Mucosa of descending colon (tissue), 3 donors: ENCODE data around the gene MRPL52. TPM values are rescaled to one million over a fixed set of nuclear protein-coding genes. Genes with fewer than 3 reads are reported as not detected.

ENCODE experiments used
- ATAC-seq: fragments of 200-7000 bp; cut with Tn5 transposase; one replicate; pipeline ENCODE4 v1.9.1; 2020; ENCODE audit warnings: mild to moderate bottlenecking, moderate library complexity
- DNase-seq, 3 donors: peaks; one replicate each; pipeline ENCODE4 v3.0.0-alpha.2; 2020
- H3K36me3 ChIP-seq: fragments of 200-600 bp; one replicate; pipeline ENCODE4 v1.8.0; 2021; ENCODE audit warnings: low read depth, mild to moderate bottlenecking
- H3K4me1 ChIP-seq: fragments of 200-600 bp; one replicate; pipeline ENCODE4 v1.8.0; 2021; ENCODE audit warnings: low read depth, mild to moderate bottlenecking
- H3K4me3 ChIP-seq: fragments of 200-600 bp; one replicate; pipeline ENCODE4 v1.8.0; 2021; ENCODE audit warnings: mild to moderate bottlenecking
- H3K9me3 ChIP-seq: fragments of 200-600 bp; one replicate; pipeline ENCODE4 v1.8.0; 2021; ENCODE audit warnings: mild to moderate bottlenecking
- intact Hi-C, 2 donors: fragments of 100-400 bp; cut with DNase I in 1 of 2; cut with micrococcal nuclease in 1 of 2; formaldehyde crosslinking; loops; one replicate each; pipeline versions ENCODE4 v1.11.0 to v1.11.1; 2022; cut with DNase I, micrococcal nuclease
- total RNA-seq, 3 donors: library from RNA; stranded (reverse); fragmentation: NEBNext Ultra II Directional in 2 of 3; extraction: Animal tissue kit (Norgen Biotek cat#: 25700) in 2 of 3; gene quantifications; one replicate each; pipeline versions ENCODE4 v1.2.1 to v1.2.4, GENCODE V29; 2021 to 2023
- TF ChIP-seq, protein P1 (sequence below): fragments of 200-600 bp; IDR thresholded peaks from one replicate; pipeline ENCODE4 v1.8.0; 2022; ENCODE audit warnings: antibody characterized with exemption, mild to moderate bottlenecking
- donor health status: DM: no; HTN: no; CAD: no; lungs with moderate emphysema.
- donor health status: DM: no; HTN: no; CAD: no.
- donor health status: DM: no; HTN: yes; CAD: no.

MRPL52 gene
- total RNA-seq, 3 donors from 2014 or later, result 59.1 to 79.1 (median 64.5) TPM

DNA sequence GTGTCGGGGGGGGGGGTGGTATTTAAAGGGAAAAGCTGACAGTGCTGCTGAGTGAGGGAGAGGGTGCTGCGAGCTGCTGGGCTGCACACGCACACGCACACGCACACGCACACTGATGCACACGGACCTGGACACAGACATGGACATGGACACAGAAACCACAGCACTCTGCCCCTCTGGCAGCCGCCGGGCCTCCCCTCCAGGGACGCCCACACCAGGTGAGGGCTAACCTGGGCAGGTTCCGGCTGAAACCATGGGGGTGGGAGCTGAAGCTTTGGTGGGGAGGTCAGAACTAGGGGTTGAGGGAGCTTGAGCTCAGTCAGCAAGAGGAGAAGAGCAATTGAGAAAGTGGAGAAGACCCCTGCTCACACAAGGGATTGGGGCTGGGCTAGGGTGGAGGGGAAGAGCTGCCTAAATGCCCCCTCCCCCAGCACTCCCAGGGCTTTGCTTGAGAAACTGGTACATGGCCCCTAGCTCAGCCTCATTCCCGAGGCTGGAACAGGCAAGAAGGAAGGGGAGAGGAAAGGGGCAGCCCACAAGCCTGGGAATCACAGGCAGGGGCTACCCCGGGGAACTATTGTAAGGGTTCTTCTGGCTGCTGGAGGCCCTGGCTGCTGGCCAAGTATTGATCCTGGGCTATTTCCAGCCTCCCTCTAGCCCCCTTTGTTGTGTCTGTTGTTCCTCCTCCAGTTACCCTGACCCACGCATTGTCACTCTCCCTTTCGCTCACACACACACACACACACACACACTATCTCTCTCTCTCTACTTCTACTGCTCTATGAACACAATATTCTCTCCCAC is 53.7 kb downstream of the MRPL52 start, which contains the start of gene REM2:
REM2 (plus strand) TSS at position 50 of the 804 bp plus-strand sequence; CDS start at position 116, 66 bp downstream.
- no peak for ATAC-seq
- intact Hi-C loops, result no loop called here
- H3K4me1 ChIP-seq, result peaks cover 20% of the 10 kb centered on the region
- TF ChIP-seq, protein P1, sequence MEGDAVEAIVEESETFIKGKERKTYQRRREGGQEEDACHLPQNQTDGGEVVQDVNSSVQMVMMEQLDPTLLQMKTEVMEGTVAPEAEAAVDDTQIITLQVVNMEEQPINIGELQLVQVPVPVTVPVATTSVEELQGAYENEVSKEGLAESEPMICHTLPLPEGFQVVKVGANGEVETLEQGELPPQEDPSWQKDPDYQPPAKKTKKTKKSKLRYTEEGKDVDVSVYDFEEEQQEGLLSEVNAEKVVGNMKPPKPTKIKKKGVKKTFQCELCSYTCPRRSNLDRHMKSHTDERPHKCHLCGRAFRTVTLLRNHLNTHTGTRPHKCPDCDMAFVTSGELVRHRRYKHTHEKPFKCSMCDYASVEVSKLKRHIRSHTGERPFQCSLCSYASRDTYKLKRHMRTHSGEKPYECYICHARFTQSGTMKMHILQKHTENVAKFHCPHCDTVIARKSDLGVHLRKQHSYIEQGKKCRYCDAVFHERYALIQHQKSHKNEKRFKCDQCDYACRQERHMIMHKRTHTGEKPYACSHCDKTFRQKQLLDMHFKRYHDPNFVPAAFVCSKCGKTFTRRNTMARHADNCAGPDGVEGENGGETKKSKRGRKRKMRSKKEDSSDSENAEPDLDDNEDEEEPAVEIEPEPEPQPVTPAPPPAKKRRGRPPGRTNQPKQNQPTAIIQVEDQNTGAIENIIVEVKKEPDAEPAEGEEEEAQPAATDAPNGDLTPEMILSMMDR, result no peak
- no peak for DNase-seq
- H3K36me3 ChIP-seq, result peaks cover 5% of the 10 kb centered on the region
- H3K4me3 ChIP-seq, result no peak within 1 kb of the TSS
- H3K9me3 ChIP-seq, result no peaks in the 10 kb centered on the region

DNA sequence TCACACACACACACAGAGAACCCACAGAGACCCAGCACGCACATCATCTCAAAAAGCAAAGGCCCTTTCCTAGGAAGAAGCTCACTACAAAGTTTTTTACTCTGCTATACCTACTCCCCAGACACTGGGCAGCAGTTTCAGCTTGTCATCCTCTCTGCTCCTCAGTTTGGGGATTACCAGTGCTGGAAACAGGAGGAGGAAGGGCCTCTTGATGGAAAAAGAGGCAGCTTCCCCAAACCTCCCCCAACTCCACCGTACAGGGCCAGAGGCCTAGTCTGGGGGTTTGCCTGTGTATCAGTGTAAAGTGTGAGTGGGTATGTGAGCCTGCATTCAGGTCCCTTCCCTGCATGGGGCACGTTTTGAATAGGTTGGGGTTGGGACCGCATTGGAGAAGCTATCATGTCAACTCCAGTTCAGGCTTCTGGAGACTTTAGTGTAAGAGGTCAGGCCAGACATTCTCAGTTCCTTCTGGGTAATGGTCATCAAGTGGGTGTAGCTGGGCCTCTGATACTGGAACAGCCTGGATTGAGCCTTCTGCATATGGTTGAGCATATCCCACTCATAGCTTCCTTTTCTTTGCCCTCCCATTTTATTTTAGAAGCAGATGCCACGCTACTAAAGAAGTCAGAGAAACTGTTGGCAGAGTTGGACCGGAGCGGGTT is 54.5 kb downstream of the MRPL52 start:
- H3K9me3 ChIP-seq, result no peaks in the 10 kb centered on the region
- no peaks in the 10 kb centered on the region for H3K36me3 ChIP-seq
- no peak for DNase-seq
- no peak for ATAC-seq
- intact Hi-C loops, result no loop called here
- peaks cover 23% of the 10 kb centered on the region for H3K4me1 ChIP-seq
- TF ChIP-seq, protein P1, result no peak
- H3K4me3 ChIP-seq, result no peak overlapping the region

Other genes with a start within 250 kb of the MRPL52 start
- 100 to 1,000 TPM; 124 to 148 (median 140) TPM for gene DAD1, start 240.7 kb upstream of the MRPL52 start, total RNA-seq
- 10 to 100 TPM; 19.3 to 28.4 (median 26.3) TPM for gene ABHD4, start 231.6 kb upstream of the MRPL52 start, total RNA-seq
- not detected for gene OR6J1, start 185.5 kb upstream of the MRPL52 start, total RNA-seq
- 100 to 1,000 TPM in 2 of 3 donors, 10 to 100 TPM in 1; 97.1 to 137 (median 115) TPM for gene OXA1L, start 63.2 kb upstream of the MRPL52 start, total RNA-seq
- gene SLC7A7, start 14.5 kb upstream of the MRPL52 start, total RNA-seq, result 10 to 100 TPM in 2 of 3 donors, 1 to 10 TPM in 1; 7.6 to 13.7 (median 13.2) TPM
- 100 to 1,000 TPM in 2 of 3 donors, 10 to 100 TPM in 1; 48.1 to 161 (median 104) TPM for gene MMP14, start 6.7 kb downstream of the MRPL52 start, total RNA-seq
- gene LRP10, start 41.9 kb downstream of the MRPL52 start, total RNA-seq, result 100 to 1,000 TPM; 218 to 276 (median 245) TPM
- under 1 TPM; 0.35 to 0.66 (median 0.51) TPM for gene REM2, start 53.3 kb downstream of the MRPL52 start, total RNA-seq
- gene RBM23, start 89.3 kb downstream of the MRPL52 start, total RNA-seq, result 10 to 100 TPM; 74.1 to 97.9 (median 75.3) TPM
- 10 to 100 TPM; 47.7 to 55.1 (median 50.2) TPM for gene PRMT5, start 99.5 kb downstream of the MRPL52 start, total RNA-seq
- 10 to 100 TPM; 34.0 to 42.8 (median 41.4) TPM for gene HAUS4, start 127.2 kb downstream of the MRPL52 start, total RNA-seq
- gene AJUBA, start 152.7 kb downstream of the MRPL52 start, total RNA-seq, result 1 to 10 TPM; 1.5 to 4.7 (median 2.3) TPM
- 10 to 100 TPM; 11.0 to 16.3 (median 11.8) TPM for gene C14orf93, start 180.3 kb downstream of the MRPL52 start, total RNA-seq
- 10 to 100 TPM; 54.4 to 94.3 (median 92.5) TPM for gene PSMB5, start 205.0 kb downstream of the MRPL52 start, total RNA-seq
- not detected for gene PSMB11, start 212.3 kb downstream of the MRPL52 start, total RNA-seq
- gene CDH24, start 227.6 kb downstream of the MRPL52 start, total RNA-seq, result 1 to 10 TPM; 2.7 to 4.8 (median 4.4) TPM